Cortex of kidney (tissue), 1 donor: ENCODE results near the gene ATAD1.
"Not testable (repeated sequence)": the region's sequence is repeated elsewhere in the genome, so short reads cannot be mapped to it uniquely, and the experiment has no call there.

ENCODE experiments used
- DNase-seq: peaks from one replicate; lab custom pipeline; 2025; lab: John Stamatoyannopoulos, UW

Gene ATAD1

DNA sequence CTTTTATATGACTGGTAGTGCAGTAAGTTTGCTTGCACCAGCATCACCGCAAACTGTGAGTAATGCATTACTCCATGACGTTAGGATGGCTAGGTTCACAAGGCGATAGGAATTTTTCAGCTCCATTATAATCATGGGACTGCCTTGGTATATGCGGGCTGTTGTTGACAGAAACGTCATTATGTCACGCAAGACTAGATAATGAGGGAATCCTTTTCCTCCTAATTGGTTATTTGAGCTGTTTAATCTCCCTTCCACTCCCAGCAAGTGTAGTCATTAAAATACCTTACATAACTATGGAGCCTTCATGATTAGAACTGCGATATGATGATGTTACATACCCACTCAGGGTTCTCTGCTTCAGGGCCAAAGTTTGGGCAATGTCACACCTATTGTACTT, 28.0 kb upstream of the ATAD1 start:
- DNase-seq, result no peak

DNA sequence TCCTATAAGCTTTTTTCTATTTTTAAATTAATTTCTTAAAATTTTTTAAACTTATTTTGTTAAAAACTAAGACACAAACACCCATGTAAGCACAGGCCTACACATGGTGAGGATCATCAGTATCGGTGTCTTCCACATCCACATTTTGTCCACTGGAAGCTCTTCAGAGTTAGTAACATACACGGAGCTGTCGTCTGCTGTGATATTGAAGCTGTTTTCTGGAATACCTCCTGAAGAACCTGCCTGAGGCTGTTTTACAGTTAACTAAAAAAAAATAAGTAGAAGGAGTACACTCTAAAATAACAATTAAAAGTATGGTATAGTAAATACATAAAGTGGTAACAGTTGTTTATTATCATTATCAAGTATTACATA, 27.6 kb upstream of the ATAD1 start:
- no peak for DNase-seq

DNA sequence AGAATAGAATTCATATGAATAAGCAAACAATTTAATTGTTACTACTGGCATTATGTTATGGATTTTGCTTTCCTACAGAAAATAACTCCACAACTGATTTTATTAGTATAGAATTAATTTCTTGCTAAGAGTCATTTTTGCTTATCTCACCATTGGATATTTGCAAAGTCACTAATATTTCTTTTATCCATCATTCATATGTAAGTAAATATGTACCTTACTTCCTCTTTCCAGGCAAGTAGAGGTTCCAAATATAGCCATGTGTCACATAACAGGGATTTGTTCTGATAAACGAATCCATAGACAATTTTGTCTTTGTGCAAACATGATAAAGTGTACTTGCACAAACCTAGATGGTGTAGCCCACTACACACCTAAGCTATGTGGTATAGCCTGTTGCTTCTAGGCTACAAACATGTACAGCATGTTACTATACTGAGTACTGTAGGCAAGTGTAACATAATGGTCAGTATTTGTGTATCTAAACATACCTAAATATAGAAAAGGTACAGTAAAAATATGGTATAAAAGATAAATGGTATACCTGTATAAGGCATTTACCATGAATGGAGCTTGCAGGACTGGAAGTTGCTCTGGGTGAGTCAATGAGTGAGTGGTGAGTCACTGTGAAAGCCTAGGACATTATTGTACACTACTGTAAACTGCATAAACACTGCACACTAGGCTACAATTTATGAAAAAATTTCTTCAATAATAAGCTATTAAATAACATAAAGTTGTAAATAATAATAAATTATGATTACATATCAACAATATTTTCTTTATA, 27.0 kb upstream of the ATAD1 start:
- no peak for DNase-seq

DNA sequence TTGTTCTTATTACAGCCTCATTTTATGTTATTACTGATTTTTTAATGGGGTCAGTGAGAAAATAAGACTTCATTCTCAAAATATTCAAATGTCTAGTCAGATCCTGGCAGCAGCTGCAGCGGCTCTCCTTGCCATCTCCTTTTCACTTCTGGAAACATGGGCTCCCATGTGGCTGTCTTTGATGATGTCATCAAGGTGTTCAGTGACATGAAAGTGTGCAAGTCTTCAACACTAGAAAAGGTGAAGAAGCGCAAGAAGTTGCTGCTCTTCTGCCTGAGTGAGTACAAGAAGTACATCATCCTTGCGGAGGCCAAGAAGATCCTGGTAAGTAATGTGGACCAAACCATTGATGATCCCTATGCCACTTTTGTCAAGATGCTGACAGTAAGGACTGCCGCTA, 25.7 kb upstream of the ATAD1 start:
- no peak for DNase-seq

DNA sequence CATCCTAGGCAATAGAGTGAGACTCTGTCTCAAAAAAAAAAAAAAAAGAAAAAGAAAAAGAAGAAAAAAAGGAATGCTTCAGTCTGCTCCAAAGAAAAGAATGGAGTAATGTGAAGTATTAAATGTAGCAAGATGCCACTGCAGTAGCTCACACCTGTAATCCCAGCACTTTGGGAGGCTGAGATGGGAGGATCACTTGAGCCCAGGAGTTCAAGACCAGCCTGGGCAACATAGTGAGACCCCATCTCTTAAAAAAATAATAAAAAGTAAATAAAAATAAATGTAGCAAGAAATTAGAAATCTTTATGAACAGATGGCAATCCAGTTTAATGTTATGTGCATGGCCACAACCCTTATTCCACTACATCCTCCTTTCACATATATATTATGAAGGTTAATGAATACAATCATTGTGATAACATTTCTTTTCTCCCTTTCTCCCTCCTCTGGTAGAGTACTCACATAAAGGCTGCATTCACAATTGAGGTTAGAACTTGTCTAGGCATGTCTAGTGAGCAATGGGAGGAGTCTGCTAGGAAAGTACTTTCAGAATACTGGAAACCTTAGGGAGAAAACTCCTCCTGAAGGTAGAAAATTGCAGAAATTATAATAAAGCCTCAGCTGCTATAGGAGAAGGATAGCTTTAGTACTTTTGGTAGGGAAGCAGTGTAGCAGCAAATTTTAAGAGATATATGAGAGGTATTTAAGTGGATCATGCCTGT, 24.9 kb upstream of the ATAD1 start:
- DNase-seq, result no peak

DNA sequence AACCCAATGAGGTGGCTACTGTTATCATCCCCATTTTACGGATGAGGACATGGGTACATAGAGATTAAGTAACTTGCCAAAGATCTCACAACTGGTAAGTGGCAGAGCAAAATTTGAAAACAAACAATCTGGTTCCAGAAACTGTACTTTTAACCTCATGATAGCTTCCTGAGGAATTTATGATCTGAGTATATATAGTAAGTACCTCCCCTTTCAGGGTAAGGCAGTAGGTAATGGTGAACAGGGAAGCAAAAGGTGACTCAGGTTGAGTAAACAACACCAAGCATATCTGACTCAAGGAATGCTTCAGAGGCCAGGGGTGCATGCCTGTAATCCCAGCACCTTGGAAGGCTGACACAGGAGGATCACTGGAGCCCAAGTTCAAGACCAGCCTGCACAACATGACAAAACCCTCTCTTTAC, 24.2 kb upstream of the ATAD1 start:
- DNase-seq, result no peak

DNA sequence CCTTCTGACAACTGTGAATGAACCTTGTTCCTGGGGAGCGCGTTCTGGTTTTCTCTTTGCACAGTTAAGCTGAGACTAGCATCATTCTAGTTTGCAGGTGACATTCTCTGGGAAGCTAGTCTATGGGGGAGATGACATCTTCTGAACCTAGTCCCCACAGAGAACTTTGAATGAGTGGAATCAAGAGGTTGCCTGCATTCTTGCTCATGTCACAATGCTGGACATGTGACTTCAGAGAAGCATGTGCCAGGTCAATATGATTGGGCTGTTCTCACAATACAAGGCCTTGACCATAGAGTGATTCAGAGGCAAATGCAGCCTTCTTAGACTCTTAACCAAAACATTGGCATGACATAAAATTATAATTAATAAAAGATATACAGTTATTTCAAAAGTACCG, 23.2 kb upstream of the ATAD1 start:
- no peak for DNase-seq

DNA sequence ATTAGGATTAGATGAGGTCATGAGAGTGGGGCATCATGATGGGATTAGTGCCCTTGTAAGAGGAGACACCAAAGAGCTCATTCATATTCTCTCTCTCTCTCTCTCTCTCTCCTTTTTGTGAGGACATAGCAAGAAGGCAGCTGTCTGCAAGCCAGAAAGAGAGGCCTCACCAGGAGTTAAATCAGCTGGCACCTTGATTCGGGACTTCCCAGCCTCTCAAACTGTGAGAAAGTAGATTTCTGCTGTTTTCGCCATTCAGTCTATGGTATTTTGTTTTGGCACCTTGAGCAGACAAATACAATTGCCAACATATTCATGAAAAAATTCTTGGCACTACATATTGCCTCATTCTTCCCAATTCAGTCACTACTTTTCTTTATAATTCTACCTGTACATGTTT, 20.6 kb upstream of the ATAD1 start:
- no peak for DNase-seq

DNA sequence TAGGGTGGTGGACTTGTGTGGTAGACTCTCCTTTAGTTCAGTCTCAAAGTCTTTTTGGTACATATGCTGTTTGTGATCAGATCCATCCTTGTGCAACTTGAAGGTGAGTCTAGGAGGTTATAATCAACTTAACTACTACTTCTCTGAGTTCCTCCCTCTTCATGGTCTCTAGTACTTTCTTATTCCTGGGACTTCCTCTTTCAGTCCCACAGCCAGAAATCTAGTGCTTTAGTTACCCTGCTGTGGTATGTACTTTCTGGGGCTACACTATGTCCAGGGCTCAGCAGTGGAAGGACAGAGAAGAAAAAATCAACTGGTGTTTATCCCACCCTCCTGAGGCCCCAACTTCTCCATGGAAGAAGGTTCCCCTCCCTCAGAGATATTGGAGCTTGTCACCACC, 19.4 kb upstream of the ATAD1 start:
- DNase-seq, result no peak

DNA sequence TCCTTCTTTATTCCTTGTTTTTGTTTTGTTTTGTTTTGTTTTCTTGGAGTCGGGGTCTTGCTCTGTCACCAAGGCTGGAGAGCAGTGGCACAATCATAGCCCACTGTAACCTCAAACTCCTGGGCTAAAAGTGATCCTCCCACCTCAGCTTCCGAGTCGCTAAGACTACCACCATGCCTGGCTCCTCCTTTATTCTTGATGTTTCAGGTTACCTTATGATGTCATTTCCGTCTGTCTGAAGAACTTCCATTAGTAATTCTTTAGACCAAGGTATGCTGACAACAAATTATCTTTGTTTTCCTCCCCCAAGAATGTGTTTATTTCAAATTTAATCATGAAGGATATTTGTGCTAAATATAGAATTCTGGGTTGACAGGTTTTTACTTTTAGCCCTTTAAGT, 18.1 kb upstream of the ATAD1 start:
- DNase-seq, result no peak

DNA sequence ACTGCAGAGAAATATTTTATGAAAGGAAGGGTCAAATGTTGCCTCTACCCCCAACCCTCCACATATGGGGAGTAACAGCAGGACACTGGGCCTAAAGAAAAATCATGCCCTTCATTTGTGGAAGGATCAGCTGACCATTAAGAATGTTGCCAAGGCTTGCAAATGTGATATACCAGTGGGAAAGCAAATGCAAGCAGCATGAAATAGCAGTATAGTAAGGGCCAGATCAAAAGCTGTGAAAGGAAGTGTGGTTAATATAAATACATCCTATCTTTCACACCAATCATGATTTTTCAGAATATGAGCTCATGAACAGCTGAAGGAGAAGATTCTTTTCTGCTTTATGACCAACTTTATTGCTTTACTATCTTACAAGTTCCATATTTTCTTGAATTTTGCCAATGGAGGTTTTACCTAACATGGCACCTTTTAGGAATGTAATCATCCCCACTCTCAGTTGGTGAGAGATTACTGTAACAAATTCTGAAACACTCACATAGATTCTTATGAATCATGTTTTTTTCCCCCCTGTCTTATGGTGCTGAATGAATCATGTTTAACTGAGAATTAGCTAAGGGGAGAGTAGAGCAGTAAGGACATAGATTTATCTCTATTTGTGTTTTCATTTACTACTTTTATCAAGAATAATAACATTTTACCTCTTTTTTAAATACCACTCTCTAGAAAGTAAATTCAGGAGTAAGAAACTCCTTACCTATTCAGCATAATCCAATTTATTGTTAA, 12.1 kb upstream of the ATAD1 start:
- no peak for DNase-seq

DNA sequence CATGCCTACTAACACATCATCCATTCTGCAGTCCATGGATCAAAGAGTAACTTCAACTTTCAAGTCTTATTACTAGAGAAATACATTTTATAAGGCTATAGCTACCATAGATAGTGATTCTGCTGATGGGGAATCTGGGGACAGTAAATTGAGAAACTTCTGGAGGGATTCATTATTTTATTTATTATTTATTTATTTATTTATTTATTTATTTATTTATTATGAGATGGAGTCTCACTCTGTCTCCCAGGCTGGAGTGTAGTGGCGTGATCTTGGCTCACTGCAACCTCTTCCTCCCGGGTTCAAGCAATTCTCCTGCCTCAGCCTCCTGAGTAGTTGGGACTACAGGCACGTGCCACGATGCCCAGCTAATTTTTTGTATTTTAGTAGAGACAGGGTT, 11.0 kb upstream of the ATAD1 start:
- DNase-seq, result not testable (repeated sequence)

DNA sequence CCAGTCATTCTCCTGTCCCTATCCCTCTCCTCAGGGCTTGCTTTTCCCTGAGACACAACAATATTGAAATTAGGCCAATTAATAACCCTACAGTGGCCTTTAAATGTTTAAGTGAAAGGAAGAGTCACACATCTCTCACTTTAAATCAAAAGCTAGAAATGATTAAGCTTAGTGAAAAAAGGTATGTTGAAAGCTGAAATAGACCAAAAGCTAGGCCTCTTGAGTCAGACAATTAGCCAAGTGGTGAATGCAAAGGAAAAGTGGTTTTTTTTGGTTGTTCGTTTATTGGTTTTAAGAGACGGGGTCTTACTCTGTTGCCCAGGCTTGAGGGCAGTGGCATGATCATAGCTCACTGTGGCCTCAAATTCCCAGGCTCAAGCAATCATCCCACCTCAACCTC, 9.7 kb upstream of the ATAD1 start:
- DNase-seq, result no peak

DNA sequence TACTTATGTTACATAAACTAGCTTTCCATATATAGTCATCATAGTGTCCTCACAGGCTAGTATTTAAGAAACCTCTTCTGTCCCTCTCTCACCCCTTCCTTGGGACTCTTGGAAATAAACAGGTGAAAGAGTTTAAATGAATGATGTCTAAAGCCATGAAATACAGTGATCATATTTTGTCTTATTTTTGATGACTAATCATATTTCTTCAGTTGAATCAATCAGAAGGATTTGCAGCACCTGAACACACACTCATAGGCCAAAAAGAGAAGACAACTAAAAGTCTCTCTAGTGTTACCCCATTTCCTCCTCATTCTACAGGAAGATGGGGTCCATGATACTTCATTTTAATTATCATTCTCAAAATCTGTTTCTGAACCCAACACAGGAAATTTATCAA, 8.6 kb upstream of the ATAD1 start:
- no peak for DNase-seq

DNA sequence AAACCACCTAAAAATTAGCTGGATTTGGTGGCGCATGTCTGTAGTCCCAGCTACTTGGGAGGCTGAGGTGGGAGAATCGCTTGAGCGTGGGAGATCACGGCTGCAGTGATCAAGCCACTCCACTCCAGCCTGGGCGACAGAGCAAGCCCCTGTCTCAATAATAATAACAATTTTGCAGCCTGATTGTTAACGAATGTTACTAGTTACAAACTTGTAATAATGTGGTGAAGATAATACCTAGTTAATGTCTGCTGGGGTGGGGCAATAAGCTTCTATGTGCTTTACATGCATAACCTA, 1.2 kb upstream of the ATAD1 start:
- no peak for DNase-seq

DNA sequence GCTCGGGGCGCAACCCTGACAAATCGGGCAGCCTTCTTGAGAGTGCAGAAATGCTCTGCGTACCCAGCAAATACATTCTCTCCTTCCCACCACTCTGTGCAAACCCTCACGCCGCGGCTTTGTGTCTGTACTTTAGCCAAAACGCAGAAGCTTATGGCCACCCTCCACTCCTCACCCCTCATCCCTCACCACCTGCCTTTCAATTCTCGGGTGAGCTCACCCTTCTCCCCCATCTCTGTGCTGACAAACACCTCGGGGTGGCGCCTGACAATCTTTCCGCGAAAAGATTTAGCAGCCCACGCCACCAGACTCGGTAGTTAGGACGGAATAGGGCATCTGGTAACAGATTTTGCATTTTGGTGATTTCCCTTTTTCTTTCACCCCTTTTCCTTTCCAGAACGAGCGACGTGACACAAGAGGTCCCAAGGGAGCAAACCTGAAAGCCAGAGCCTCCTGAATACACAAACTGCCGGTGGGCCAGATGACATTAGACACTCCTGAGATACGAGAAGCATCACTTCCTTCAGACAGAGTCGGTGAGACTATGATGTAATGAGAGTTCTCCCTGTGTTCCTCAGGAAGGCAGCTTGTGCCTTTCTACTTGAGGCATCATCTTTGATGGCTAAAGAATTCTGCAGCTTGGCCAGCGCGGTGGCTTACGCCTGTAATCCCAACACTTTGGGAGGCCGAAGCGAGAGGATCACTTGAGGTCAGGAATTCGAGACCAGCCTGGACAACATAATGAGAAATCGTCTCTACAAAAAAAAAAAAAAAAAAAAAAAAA, 671 bp upstream of the ATAD1 start:
- no peak for DNase-seq

DNA sequence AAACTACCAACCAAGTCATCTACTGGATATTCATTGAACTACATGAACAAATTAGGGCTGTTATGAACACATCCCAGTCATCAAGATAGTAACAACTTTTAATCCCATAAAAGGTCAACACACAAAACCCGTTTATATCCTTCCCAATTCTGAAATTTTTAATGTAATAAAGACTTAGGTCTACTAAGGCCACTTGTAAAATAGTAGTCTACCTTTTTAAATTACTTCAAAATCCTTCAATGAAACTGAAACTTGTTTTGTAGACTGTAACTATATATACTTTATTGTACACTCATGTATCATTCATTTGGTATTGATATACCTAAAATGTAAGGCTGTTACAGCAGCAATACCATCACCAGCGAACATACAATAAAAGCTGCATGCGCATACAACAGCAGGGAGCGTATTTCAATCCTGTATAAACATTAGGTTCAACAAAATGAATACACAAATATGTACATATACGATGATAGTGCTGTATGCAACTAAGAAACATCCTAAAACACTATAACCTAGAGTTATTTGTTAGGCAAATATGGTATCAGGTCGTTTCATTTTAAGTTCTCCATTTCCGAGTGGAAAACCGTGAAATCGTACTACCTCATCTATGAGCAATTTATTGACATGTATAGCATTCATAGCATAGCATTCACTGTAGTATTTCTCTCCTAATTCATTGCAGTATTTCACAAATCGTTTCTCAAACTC, 973 bp downstream of the ATAD1 start:
- DNase-seq, result no peak

DNA sequence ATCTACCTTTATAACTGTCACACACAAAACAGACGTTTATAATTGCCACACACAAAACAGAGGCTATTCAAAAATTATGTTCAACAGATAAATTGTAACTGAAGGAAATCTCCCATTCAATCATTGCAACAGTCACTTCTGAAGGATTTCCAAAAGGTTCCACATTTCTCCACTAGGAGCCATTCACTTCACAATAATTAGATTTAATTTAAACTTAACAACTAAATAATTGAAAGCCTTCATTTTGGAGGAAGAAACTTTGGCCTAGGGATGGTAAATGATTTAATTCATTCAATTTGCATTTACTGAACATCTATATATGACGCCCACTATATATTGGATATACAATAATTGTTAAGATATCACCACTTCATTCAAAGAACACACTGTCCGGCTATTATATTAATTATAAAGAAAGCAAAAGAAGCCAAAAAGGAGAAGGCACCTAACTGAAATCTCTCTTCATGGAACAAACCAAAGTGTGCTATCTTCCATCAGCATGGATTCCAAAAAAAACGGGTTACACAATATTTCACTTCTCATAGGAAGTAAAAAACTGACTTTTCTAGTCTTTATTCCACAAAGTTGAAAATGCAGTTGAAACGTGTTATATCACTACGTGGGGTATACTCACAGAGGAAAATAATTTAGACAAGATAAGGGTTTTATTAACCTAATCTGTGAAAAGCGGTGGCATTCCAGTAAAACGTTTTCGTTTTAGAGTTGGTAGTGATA, 1.7 kb downstream of the ATAD1 start:
- no peak for DNase-seq

DNA sequence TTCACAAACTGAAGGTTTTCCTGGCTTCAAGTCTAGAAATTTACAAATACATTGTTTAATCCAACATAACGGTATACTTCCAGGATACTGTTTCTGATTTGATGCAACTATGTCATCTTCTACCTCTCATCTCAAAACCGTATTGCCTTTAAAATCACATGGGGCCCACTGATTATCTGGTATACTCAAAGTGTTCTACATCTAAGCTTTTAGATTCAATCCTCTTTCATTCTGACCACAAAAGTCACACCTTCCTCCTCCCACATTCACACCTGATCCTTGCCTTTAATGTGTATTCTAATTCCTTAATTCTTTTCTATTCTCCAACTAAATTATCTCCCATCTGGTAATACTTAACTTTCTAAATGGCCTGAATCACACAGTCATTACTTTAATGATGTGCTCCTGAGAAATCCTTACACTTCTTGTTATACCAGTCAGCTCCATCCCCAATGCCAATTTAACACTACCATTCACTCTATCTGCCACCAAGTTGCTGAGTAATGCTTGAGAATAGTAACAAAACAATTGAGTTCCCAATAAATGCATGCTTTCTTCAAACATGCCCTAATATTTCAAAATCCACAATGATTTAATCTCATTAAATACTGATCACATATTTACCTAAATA, 13.0 kb downstream of the ATAD1 start:
- DNase-seq, result no peak

DNA sequence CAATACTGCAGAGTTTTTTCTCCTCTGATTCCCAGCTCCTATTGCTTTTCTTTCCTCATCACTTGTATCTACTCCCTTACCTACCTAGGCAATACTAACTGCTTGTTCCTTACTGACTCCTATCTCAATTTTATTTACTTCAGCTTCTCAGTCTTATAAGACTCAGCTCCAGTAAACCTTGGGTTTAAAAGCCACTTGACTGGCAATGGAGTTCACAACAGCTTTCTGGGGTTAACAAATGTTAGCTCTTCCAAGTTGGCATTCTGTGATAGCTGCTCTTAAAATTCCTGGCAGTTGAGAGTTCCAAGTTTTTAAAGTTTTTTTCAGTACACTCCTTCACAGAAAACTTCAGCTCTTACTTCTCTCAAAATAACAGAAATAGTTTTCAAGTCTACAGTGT, 14.2 kb downstream of the ATAD1 start:
- DNase-seq, result no peak

DNA sequence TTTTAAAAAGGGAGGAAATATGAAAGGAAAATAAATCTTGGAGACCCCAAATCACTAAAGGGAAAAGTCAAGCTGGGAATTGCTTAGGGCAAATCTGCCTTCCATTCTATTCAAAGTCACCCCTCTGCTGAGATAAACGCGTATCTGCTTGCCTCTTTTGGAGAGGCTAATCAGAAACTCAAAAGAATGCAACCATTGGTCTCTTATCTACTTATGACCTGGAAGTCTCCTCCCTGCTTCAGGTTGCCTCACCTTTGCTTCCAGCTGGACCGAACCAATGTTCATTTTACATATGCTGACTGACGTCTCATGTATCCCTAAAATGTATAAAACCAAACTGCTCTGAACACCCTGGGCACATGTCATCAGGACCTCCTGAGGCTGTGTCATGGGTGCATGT, 14.7 kb downstream of the ATAD1 start:
- DNase-seq, result no peak
